DMS 273 (cell line): ENCODE data around the gene ALS2.
"Not testable (repeated sequence)": the region's sequence is repeated elsewhere in the genome, so short reads cannot be mapped to it uniquely, and the experiment has no call there.

ENCODE experiments used
- DNase-seq: peaks from one replicate; lab custom pipeline; 2025; ENCODE audit not compliant: unreplicated experiment; lab: John Stamatoyannopoulos, UW

ALS2 gene

GRCh38 chr2:201780674-201781493 is at the start of gene ALS2:
ALS2 (minus strand) TSS chr2:201780933; CDS start chr2:201768885, 12,048 bp downstream.
- peak; percentile 98 for DNase-seq

GRCh38 chr2:201828220-201828619 is 47.5 kb upstream of the ALS2 start:
- no peak for DNase-seq

- no peak for DNase-seq
Observed at GRCh38 chr2:201827621-201828020, 46.9 kb upstream of the ALS2 start.

DNA sequence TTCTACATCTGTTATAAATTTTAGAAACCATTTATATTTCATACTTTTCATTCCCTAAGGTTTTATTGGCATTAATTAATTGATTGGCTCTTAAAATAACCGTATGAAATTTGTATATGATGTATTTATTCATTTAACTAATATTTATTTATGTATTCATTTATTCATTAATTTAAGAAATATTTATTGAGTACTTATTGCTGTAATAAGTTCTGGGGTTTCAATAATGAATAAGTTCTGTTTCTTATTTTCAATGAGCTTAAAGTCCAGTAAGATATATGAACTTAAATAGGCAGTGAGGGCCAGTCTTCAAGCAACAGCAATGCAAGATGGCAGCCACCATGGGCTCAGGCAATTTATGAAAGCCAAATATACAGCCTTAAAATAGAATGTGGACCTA is 43.5 kb upstream of the ALS2 start:
- DNase-seq = no peak

DNA sequence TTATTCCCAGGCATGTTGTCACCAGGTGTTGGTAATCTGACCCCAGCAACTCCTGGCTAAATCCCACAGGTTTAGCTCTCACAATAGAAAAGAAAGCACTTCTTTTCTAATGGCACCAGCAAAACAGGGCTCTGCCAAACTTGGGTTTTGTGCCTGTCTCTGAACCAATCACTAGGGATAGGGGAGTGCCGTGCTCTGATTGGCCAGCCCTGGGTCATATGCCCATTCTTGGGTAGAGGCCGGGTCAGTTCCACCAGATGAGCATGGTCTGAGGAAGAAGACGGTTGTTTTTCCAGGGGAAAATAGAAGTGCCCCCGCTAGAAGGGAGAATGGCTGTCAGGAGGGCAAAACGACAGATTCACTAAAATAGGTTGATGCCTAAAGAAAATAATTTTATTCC is 40.3 kb upstream of the ALS2 start:
- DNase-seq = peak; percentile 42

DNA sequence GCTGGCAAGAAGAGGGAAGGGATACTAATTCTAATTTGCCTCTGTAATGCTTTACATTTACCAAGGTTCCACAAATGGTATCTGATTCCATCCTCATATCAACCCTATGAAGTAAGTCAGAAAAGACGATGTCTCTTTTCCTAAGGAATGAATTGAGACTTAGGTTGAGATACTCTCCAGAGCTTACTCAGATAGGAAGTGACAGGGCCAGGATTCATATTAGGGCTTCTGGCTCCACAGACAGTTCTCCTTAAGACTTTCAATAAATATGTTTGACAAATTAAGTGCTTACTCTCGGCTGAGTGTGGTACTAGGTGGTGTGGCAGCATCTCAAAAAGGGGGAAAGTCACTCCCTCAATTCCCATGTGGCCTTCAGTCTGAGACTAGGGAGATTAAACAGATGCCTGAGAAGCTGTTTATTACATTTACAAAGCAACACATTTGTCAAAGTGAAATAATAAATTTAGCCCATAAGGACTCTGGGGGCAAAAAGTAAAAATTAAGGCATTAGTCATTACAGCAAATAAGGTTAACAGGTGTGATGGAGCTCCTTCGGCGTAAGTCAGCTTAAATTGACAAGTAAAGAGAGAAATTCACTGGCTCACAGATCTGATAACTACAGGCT is 39.8 kb upstream of the ALS2 start:
- peak; percentile 11 for DNase-seq

DNA sequence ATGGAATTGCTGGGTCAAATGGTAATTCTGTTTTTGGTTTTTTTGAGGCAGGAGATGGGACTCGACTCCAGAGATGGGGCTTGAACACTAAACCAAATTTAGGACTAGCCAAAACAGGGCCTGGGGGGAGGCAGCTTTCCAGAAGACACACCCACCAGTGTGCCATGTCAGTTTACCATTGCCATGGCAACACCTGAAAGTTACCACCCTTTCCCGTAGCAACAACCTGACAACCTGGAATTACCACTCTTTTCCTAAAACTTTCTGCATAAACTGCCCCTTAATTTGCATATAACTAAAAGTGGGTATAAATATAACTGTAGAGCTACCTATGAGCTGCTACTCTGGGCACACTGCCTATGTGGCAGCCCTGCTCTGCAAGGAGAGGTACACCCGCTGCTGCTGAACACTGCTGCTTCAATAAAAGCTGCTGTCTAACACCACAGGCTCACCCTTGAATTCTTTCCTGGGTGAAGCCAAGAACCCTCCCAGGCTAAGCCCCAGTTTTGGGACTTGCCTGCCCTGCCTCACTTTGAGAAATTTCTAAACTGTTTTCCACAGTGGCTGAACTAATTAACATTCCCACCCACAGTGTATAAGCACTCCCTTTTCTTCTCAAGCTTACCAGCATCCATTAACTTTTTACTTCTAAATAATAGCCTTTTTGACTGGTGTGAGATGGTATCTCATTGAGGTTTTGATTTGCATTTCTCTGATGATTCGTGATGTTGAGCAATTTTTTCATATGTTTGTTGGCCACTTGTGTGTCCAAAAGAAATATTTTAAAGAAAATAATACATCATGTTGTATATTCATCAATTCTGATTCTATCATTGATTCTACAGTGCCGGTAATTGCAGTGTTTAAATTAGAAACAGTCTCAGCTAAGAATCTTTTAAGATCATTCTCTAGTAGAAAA is 36.2 kb upstream of the ALS2 start:
- DNase-seq = peak; percentile 14

DNA sequence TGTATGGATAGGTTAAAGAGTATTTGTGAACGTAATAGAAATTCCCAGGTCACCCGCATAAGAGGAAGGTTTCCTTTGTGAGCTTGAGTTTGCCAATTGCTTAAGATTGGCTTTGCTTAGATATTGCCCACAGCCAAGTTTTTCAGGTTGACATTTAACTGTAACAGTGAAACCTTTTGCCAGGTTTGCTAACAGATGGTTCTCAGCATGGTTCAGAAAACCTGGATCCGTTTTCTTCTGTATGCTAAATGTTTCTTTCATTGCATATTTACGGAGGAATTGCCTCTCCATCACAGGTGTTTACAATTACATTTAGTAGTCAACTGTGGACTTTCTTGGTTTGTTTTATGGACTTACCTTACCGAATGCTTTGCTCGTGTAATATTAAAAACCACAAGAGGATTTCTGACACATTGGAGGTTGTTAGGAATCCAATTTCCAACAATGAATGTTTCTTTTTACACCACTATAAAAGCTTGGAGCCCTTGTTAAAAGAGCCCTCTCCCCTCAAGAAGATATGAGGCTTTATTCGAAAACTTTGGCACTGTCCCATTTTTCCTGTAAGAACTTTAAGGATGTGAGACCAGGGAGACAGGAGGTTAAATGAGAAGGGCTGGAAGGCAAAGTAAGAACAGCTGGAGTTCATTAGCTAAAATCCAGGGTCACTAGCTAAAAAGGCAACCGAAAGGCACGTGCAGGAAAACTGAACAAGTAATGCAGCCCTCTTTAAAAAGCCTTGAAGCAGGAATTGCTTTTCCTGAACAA is 33.4 kb upstream of the ALS2 start:
- DNase-seq = peak; percentile 83

GRCh38 chr2:201810604-201811003 is 29.9 kb upstream of the ALS2 start:
- not testable (repeated sequence) for DNase-seq

GRCh38 chr2:201809633-201810032 is 28.9 kb upstream of the ALS2 start:
- no peak for DNase-seq

DNA sequence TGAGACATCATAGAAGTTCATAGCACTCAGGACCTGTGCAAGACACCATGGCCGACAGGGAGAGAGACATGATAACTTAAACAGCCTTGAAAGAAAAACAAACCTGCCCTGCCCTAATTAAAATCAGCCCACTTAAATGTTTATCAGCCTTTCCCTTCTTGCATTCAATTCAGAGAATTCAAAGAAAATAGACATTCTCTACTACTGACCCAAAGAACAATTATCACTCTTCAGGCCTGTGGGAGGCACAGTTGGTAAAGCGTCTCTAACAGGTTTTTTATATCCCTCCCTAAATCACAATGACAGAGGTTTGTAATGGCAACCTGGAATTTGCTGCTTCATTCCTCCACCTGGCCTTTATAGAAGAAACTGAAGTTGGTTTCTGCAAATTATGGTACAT is 27.3 kb upstream of the ALS2 start:
- peak; percentile 48 for DNase-seq

DNA sequence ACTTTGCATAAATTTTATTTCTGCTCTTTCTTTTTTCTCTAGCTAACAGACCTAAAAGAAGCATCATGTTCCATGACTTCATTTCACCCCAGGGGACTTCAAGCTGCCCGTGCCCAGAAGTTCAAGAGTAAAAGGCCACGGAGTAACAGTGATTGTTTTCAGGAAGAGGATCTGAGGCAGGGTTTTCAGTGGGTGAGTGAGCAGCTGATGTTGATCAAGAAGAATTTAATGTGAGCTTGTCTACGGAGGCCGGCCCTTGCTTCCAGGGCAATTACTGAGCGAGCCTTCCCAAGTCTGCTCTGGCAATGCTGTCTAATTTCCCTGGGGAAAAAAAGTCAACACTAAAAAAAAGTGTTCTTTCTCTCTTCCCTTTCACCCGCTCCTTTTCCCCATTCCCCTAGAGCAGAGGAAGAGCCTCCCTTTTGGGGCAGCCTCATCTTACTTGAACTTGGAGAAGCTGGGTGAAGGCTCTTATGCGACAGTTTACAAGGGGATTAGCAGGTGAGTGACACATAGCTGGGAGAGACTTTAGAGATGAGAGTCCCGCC is 26.8 kb upstream of the ALS2 start:
- DNase-seq = peak; percentile 75

GRCh38 chr2:201806442-201807170 is 25.9 kb upstream of the ALS2 start, which contains the start of gene CDK15:
CDK15 (plus strand) TSS chr2:201806537; CDS start chr2:201806665, 128 bp downstream.
- peak; percentile 35 for DNase-seq

GRCh38 chr2:201798914-201799285 is 18.2 kb upstream of the ALS2 start:
- DNase-seq = peak; percentile 56

GRCh38 chr2:201798252-201798913 is 17.6 kb upstream of the ALS2 start:
- no peak for DNase-seq

- no peak for DNase-seq
Observed at GRCh38 chr2:201797175-201797840, 16.6 kb upstream of the ALS2 start.

DNA sequence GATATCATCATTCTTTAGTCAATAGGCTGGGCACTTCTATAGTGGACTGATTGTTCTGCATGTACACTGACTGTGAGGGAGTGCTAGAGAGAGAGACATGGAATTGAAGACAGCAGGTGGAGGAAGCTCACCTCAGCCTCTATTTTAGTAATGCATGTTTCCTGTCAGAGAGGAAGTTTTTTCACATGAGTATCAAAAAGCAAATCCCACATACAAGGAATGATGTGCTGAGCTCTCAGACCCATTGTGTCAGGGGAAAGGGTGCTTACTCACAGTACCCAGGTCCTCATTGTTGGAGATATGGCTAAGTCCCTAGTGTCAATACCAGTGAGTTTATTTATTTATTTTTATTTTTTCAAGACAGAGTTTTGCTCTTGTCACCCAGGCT is 15.7 kb upstream of the ALS2 start:
- no peak for DNase-seq

DNA sequence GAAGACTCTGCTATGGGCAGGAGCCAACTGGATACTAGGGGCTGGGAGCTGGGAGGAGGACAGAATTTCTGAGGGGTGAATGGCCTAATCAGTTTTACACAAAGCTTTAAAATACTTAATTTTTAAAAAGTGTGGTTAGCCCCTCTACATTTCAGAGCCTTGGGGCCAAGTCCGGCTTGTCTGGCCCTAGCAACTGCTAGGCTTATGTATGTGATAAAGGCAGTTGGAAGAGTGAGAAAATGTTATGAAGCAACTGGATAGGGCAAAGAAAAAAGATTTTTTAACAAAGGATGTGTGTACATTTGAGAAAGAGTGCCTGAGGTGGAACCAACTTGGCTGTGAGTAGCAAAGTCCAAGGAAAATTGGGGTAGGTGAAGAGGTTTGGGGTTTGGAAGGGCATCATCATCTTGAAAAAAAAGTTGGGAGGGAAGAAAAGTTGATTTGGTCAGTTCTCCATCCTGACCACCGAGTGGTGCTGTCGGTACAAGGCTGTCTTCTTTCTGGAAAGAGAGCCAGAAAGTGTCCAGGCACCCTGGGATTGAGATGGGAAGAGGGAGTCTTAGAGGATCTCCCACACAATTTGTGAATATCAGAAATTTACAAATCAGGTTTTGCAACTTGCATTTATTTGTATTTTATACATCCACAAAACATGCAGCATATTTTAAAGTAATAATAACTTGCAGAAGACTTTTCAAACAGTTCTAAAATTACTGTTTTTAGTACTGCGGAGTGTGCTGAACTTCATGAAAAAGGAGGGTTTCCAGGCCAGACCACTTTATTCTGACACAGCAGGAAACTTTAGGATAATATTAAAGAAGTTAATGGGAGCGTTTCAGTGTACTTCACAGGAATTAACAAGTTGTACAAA is 15.1 kb upstream of the ALS2 start:
- peak; percentile 74 for DNase-seq
